ENCODE data around the gene C21orf91. TPM values are rescaled to one million over a fixed set of nuclear protein-coding genes. Genes with fewer than 3 reads are reported as not detected.

Gene C21orf91
- total RNA-seq, 1 donor from 2014 or later, result 27.3 TPM

DNA sequence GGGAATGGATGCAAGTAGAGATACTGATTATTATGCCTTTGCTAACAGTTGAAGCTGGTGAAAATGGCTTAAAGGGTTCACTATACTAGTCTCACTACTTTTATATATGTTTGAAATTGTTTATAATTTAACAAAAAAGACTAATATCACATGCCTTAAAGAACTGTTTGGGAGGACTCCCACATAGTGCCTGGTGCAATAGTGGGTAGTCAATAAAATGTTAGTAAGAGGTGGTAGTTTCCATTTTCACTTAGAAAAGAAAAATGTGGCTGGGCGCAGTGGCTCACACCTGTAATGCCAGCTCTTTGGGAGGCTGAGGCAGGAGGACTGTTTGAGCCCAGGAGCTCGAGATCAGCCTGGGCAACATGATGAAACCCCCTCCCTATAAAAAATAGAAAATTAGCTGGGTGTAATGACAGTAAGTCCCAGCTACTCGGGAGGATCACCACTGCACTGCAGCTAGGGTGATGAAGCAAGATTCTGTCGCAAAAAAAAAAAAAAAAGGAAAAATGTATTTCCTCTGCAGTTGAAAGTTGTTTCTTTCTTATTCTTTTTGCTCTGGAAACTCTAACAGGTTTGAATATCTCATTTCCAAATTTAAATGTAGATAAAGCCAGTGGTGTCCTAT is 24.5 kb downstream of the C21orf91 start:
- Mint-ChIP-seq H3K4me3 (no peak overlapping the region), H3K36me3 (ENCODE audit: low read depth) (peaks cover 11% of the 10 kb centered on the region), H3K27me3 (ENCODE audit: low read depth) (no peaks in the 10 kb centered on the region), H3K9me3 (no peaks in the 10 kb centered on the region), H3K4me1 (no peaks in the 10 kb centered on the region), H3K27ac (ENCODE audit: unreplicated experiment) (no peak overlapping the region)
- no peak for DNase-seq (ENCODE audit: low read depth, low spot score)
- TF ChIP-seq, protein P1, sequence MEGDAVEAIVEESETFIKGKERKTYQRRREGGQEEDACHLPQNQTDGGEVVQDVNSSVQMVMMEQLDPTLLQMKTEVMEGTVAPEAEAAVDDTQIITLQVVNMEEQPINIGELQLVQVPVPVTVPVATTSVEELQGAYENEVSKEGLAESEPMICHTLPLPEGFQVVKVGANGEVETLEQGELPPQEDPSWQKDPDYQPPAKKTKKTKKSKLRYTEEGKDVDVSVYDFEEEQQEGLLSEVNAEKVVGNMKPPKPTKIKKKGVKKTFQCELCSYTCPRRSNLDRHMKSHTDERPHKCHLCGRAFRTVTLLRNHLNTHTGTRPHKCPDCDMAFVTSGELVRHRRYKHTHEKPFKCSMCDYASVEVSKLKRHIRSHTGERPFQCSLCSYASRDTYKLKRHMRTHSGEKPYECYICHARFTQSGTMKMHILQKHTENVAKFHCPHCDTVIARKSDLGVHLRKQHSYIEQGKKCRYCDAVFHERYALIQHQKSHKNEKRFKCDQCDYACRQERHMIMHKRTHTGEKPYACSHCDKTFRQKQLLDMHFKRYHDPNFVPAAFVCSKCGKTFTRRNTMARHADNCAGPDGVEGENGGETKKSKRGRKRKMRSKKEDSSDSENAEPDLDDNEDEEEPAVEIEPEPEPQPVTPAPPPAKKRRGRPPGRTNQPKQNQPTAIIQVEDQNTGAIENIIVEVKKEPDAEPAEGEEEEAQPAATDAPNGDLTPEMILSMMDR (conservative IDR thresholded peaks at IDR 0.05), result no peak

DNA sequence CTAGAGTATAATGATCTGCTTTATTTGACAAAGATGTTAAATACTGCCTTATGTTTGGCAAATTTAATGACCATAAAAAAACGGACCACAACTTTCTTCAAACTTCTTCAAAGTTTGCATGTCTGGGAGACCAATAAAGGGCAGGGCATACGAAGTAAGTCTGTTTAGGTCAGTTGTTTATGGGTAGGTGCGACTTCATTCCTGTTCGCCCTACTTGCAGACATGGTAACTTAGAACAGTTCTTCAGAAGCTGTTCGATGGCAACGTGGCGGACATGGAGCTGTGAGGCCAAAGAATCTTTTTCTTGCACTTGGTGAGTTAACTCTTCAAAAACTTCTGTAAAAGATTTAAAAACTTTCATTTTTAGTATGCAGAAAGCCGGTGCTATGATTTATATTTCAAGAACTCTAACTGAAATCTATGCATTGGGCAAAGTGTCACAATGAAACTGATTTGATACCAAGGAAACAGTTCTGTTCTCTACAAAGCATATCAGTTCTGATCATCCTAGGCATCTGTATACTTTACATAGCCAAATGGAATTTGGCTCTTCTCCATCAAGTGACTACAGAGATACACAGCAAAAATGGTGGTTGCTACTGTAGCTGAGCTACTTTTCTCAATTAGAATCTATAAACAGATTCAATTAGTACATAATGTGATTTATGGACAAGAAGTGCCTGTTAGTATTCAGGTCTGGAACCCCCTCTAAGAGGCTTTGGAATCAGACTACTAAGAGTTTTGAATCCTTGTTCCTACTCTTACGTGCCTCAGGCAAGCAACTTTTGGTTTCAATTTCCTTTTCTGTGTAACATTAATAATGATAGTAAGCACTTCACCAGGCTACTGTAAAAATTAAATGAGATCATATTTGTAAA is 25.7 kb downstream of the C21orf91 start:
- H3K36me3 Mint-ChIP-seq (ENCODE audit: low read depth), result peaks cover 7% of the 10 kb centered on the region
- no peaks in the 10 kb centered on the region for H3K27me3 Mint-ChIP-seq (ENCODE audit: low read depth)
- H3K27ac Mint-ChIP-seq (ENCODE audit: unreplicated experiment), result no peak overlapping the region

DNA sequence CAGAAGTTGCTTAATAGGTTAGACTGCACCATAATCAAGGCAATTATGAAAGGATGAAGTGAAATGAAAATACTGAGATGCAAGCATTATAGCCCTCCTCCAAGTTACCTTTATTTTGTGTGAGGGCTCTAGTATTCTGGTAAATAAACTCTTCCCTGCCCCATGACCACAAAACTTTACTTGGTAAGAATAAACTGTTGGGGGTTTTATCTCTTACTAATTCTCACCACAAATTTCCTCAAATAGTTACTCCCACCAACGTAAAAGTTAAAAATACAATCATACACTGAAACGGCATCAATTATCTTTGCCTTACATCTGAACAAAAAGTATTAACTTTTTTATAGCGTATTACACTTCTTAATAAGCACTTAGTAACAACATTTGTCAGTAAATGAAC is 29.5 kb downstream of the C21orf91 start:
- H3K4me1 Mint-ChIP-seq, result no peaks in the 10 kb centered on the region
- no peak overlapping the region for H3K27ac Mint-ChIP-seq (ENCODE audit: unreplicated experiment)
- no peak overlapping the region for H3K4me3 Mint-ChIP-seq
- no peaks in the 10 kb centered on the region for H3K27me3 Mint-ChIP-seq (ENCODE audit: low read depth)
- DNase-seq (ENCODE audit: low read depth, low spot score), result no peak
- TF ChIP-seq, protein P1 (conservative IDR thresholded peaks at IDR 0.05), result no peak
- no peaks in the 10 kb centered on the region for H3K9me3 Mint-ChIP-seq
- H3K36me3 Mint-ChIP-seq (ENCODE audit: low read depth), result peaks cover 29% of the 10 kb centered on the region

More for the DNA sequence above, 25.7 kb downstream of the C21orf91 start:
- Mint-ChIP-seq H3K4me1 (no peaks in the 10 kb centered on the region), H3K4me3 (no peak overlapping the region), H3K9me3 (no peaks in the 10 kb centered on the region)
- no peak for DNase-seq (ENCODE audit: low read depth, low spot score)
- TF ChIP-seq, protein P1 (conservative IDR thresholded peaks at IDR 0.05), result no peak

GRCh38 chr21:17789069-17789468 is 30.1 kb downstream of the C21orf91 start:
- no peaks in the 10 kb centered on the region for H3K9me3 Mint-ChIP-seq
- no peak overlapping the region for H3K27ac Mint-ChIP-seq (ENCODE audit: unreplicated experiment)
- H3K36me3 Mint-ChIP-seq (ENCODE audit: low read depth), result peaks cover 34% of the 10 kb centered on the region
- TF ChIP-seq, protein P1 (conservative IDR thresholded peaks at IDR 0.05), result no peak
- DNase-seq (ENCODE audit: low read depth, low spot score), result no peak
- no peaks in the 10 kb centered on the region for H3K4me1 Mint-ChIP-seq
- no peak overlapping the region for H3K4me3 Mint-ChIP-seq
- H3K27me3 Mint-ChIP-seq (ENCODE audit: low read depth), result no peaks in the 10 kb centered on the region

- H3K4me1 Mint-ChIP-seq, result no peaks in the 10 kb centered on the region
- no peak for DNase-seq (ENCODE audit: low read depth, low spot score)
- no peak overlapping the region for H3K4me3 Mint-ChIP-seq
- no peaks in the 10 kb centered on the region for H3K27me3 Mint-ChIP-seq (ENCODE audit: low read depth)
- H3K36me3 Mint-ChIP-seq (ENCODE audit: low read depth), result peaks cover 43% of the 10 kb centered on the region
- H3K9me3 Mint-ChIP-seq, result no peaks in the 10 kb centered on the region
- TF ChIP-seq, protein P1 (conservative IDR thresholded peaks at IDR 0.05), result no peak
- no peak overlapping the region for H3K27ac Mint-ChIP-seq (ENCODE audit: unreplicated experiment)
Measured at GRCh38 chr21:17786851-17787181, 32.3 kb downstream of the C21orf91 start.
